ENCODE measurements around the gene NYNRIN. TPM values are rescaled to one million over a fixed set of nuclear protein-coding genes. Genes with fewer than 3 reads are reported as not detected.
A peak's percentile ranks its signal among the peaks of the same experiment; 100 is the strongest.

The NYNRIN gene
- total RNA-seq, 4 donors from 2014 or later: 8.0 to 21.2 (median 13.4) TPM

GRCh38 chr14:24430682-24431568 is 32.1 kb downstream of the NYNRIN start:
- H3K9me3 ChIP-seq: no peaks in the 10 kb centered on the region
- peaks cover 14 to 45% (median 35%) of the 10 kb centered on the region in 4 donors for H3K36me3 ChIP-seq
- H3K27me3 ChIP-seq: no peaks in the 10 kb centered on the region
- peak overlapping the region; percentile 66 to 87 (median 70) for H3K4me3 ChIP-seq
- H3K27ac ChIP-seq (replicated peaks in 1 of 4): peak overlapping the region; percentile 92 to 98 (median 92)
- intact Hi-C loops (cut with DNase I): loop anchor here (1.0 to 10.0 kb wide), 3 partner anchors 34 to 286 kb away; partner anchors contain the start of genes EMC9, NYNRIN, PSME2 and RNF31
- 37% methylated on average over 4 of the region's 19 CpGs for WGBS
- H3K4me1 ChIP-seq: peaks cover 39 to 56% (median 45%) of the 10 kb centered on the region in 4 donors
- TF ChIP-seq EP300 (IDR thresholded peaks at IDR 0.05): no peak
- TF ChIP-seq CTCF (IDR thresholded peaks at IDR 0.05): no peak
- no peak for TF ChIP-seq POLR2A (IDR thresholded peaks at IDR 0.05; ENCODE audit: low read depth)
- peak; percentile 13 to 17 for TF ChIP-seq POLR2AphosphoS5 (IDR thresholded peaks at IDR 0.05)
- DNase-seq (ENCODE audit: extremely low spot score): peak; percentile 89

GRCh38 chr14:24431569-24432258 is 32.9 kb downstream of the NYNRIN start:
- intact Hi-C loops (cut with DNase I): loop anchor here (1.0 to 10.0 kb wide), 3 partner anchors 34 to 287 kb away; partner anchors contain the start of genes EMC9, NYNRIN, PSME2 and RNF31
- Histone ChIP-seq H3K4me3 (peak overlapping the region; percentile 66 to 87 (median 70)), H3K36me3 (peaks cover 14 to 51% (median 41%) of the 10 kb centered on the region in 4 donors), H3K27me3 (no peaks in the 10 kb centered on the region), H3K9me3 (no peaks in the 10 kb centered on the region), H3K27ac (replicated peaks in 1 of 4) (peak overlapping the region; percentile 92 to 98 (median 92)), H3K4me1 (peaks cover 46 to 62% (median 52%) of the 10 kb centered on the region in 4 donors)
- WGBS: 12% methylated on average over 8 of the region's 15 CpGs
- TF ChIP-seq POLR2A (IDR thresholded peaks at IDR 0.05; ENCODE audit: low read depth) (no peak), POLR2AphosphoS5 (IDR thresholded peaks at IDR 0.05) (peak; percentile 46 to 73), CTCF (IDR thresholded peaks at IDR 0.05) (peak; percentile 82 to 88 (median 83))
- DNase-seq (ENCODE audit: extremely low spot score): peak; percentile 94

GRCh38 chr14:24432259-24433131 is 33.7 kb downstream of the NYNRIN start:
- H3K4me1 ChIP-seq: peaks cover 54 to 69% (median 59%) of the 10 kb centered on the region in 4 donors
- H3K36me3 ChIP-seq: peaks cover 19 to 59% (median 48%) of the 10 kb centered on the region in 4 donors
- no peaks in the 10 kb centered on the region for H3K27me3 ChIP-seq
- DNase-seq (ENCODE audit: extremely low spot score): peak; percentile 64
- H3K9me3 ChIP-seq: no peaks in the 10 kb centered on the region
- intact Hi-C loops (cut with DNase I): loop anchor here (5.0 to 10.0 kb wide), 2 partner anchors 35 to 288 kb away; partner anchors contain the start of genes EMC9, NYNRIN, PSME2 and RNF31
- H3K4me3 ChIP-seq: peak overlapping the region; percentile 66 to 87 (median 70)
- 75% methylated on average over 19 of the region's 24 CpGs for WGBS
- no peak for TF ChIP-seq EP300 (IDR thresholded peaks at IDR 0.05)
- no peak for TF ChIP-seq POLR2AphosphoS5 (IDR thresholded peaks at IDR 0.05)
- no peak for TF ChIP-seq CTCF (IDR thresholded peaks at IDR 0.05)
- TF ChIP-seq POLR2A (IDR thresholded peaks at IDR 0.05; ENCODE audit: low read depth): no peak
- peak overlapping the region; percentile 2 to 98 (median 92) for H3K27ac ChIP-seq (replicated peaks in 1 of 4)

GRCh38 chr14:24434036-24434435 is 35.2 kb downstream of the NYNRIN start:
- H3K27me3 ChIP-seq: no peaks in the 10 kb centered on the region
- WGBS: 78% methylated on average over 7 of the region's 7 CpGs
- peaks cover 31 to 75% (median 64%) of the 10 kb centered on the region in 4 donors for H3K36me3 ChIP-seq
- no peak overlapping the region for H3K4me3 ChIP-seq
- no peaks in the 10 kb centered on the region for H3K9me3 ChIP-seq
- no peak for DNase-seq (ENCODE audit: extremely low spot score)
- TF ChIP-seq CTCF (IDR thresholded peaks at IDR 0.05): no peak
- TF ChIP-seq EP300 (IDR thresholded peaks at IDR 0.05): no peak
- no peak for TF ChIP-seq POLR2A (IDR thresholded peaks at IDR 0.05; ENCODE audit: low read depth)
- intact Hi-C loops (cut with DNase I): loop anchor here (5.0 to 10.0 kb wide), 2 partner anchors 37 to 289 kb away; partner anchors contain the start of genes EMC9, NYNRIN, PSME2 and RNF31
- no peak overlapping the region for H3K27ac ChIP-seq (replicated peaks in 1 of 4)
- H3K4me1 ChIP-seq: peaks cover 57 to 71% (median 65%) of the 10 kb centered on the region in 4 donors

Data from esophagus muscularis mucosa (tissue), 4 donors.